LNCAP (cell line): ENCODE results near the gene XCL1.

Source experiments
- CTCF ChIP-seq: fragments of 450-650 bp; IDR thresholded peaks from 2 replicates; pipeline ENCODE4 v1.5.1; 2017; ENCODE audit warnings: mild to moderate bottlenecking

Gene XCL1

GRCh38 chr1:168618886-168619285, 42.5 kb downstream of the XCL1 start:
- TF ChIP-seq CTCF = no peak

- no peak for TF ChIP-seq CTCF
Observed at GRCh38 chr1:168621356-168621755, 45.0 kb downstream of the XCL1 start.

GRCh38 chr1:168623003-168623828, 46.8 kb downstream of the XCL1 start:
- TF ChIP-seq CTCF = no peak

GRCh38 chr1:168623831-168624230, 47.4 kb downstream of the XCL1 start:
- no peak for TF ChIP-seq CTCF

- TF ChIP-seq CTCF = no peak
Observed at GRCh38 chr1:168626326-168626725, 49.9 kb downstream of the XCL1 start.

GRCh38 chr1:168627370-168627769, 51.0 kb downstream of the XCL1 start:
- no peak for TF ChIP-seq CTCF

GRCh38 chr1:168628807-168629206, 52.4 kb downstream of the XCL1 start:
- TF ChIP-seq CTCF = no peak
